A549 (cell line): Measurements from ENCODE around the gene AMDHD2.

ENCODE experiments used
- TF ChIP-seq, protein P1 (sequence below): IDR thresholded peaks from 2 replicates; pipeline ENCODE4 v1.6.1; 2012
- TF ChIP-seq, protein P2 (sequence below): fragments of >200 bp; sonication (Bioruptor Twin); formaldehyde crosslinking; IDR thresholded peaks from 3 replicates; pipeline ENCODE4 v1.5.1; 2016

DNA sequence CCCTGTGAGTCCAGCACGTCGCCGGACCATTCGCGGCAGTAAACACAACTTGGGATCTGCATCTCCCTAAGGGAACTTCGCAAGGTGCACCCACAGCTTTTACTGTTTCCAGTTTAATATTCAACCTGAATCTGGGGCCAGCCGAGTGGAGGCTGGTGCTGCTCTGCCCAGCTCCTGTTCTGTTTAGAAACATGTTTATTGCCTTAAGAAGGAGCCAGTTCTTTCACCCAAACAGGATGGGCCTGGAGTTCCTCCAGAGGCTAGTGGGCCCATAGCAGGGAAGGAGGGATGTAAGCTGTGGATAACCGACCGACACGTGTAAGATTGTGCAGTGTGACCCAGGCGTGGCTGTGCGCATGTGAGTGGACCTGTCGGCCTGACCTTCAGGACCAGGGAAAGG, 27.9 kb upstream of the AMDHD2 start:
- TF ChIP-seq, protein P1, sequence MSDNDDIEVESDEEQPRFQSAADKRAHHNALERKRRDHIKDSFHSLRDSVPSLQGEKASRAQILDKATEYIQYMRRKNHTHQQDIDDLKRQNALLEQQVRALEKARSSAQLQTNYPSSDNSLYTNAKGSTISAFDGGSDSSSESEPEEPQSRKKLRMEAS: no peak
- TF ChIP-seq, protein P2, sequence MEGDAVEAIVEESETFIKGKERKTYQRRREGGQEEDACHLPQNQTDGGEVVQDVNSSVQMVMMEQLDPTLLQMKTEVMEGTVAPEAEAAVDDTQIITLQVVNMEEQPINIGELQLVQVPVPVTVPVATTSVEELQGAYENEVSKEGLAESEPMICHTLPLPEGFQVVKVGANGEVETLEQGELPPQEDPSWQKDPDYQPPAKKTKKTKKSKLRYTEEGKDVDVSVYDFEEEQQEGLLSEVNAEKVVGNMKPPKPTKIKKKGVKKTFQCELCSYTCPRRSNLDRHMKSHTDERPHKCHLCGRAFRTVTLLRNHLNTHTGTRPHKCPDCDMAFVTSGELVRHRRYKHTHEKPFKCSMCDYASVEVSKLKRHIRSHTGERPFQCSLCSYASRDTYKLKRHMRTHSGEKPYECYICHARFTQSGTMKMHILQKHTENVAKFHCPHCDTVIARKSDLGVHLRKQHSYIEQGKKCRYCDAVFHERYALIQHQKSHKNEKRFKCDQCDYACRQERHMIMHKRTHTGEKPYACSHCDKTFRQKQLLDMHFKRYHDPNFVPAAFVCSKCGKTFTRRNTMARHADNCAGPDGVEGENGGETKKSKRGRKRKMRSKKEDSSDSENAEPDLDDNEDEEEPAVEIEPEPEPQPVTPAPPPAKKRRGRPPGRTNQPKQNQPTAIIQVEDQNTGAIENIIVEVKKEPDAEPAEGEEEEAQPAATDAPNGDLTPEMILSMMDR: no peak
